Measurements from ENCODE around the gene MED13.
"Not testable (repeated sequence)": the region's sequence is repeated elsewhere in the genome, so short reads cannot be mapped to it uniquely, and the experiment has no call there.

Gene MED13

GRCh38 chr17:62024866-62025265 is 40.2 kb downstream of the MED13 start:
- DNase-seq (ENCODE audit: low read depth) = no peak
- TF ChIP-seq CTCF (IDR thresholded peaks at IDR 0.05; ENCODE audit: insufficient read depth, low read depth, low read length, missing control alignments) = no peak

GRCh38 chr17:62017912-62018311 is 47.2 kb downstream of the MED13 start:
- DNase-seq (ENCODE audit: low read depth) = peak; percentile 2
- no peak for TF ChIP-seq CTCF (IDR thresholded peaks at IDR 0.05; ENCODE audit: insufficient read depth, low read depth, low read length, missing control alignments)
- no peak overlapping the region for H3K4me3 ChIP-seq (ENCODE audit: low read length)

More at GRCh38 chr17:62024866-62025265, 40.2 kb downstream of the MED13 start:
- H3K4me3 ChIP-seq (ENCODE audit: low read length) = no peak overlapping the region

- DNase-seq (ENCODE audit: low read depth) = peak; percentile 61
- no peak overlapping the region for H3K4me3 ChIP-seq (ENCODE audit: low read length)
- no peak for TF ChIP-seq CTCF (IDR thresholded peaks at IDR 0.05; ENCODE audit: insufficient read depth, low read depth, low read length, missing control alignments)
Observed at GRCh38 chr17:62017496-62017895, 47.6 kb downstream of the MED13 start.

GRCh38 chr17:62014526-62014925 is 50.6 kb downstream of the MED13 start:
- no peak for TF ChIP-seq CTCF (IDR thresholded peaks at IDR 0.05; ENCODE audit: insufficient read depth, low read depth, low read length, missing control alignments)
- no peak for DNase-seq (ENCODE audit: low read depth)
- H3K4me3 ChIP-seq (ENCODE audit: low read length) = no peak overlapping the region

- no peak for DNase-seq (ENCODE audit: low read depth)
- no peak for TF ChIP-seq CTCF (IDR thresholded peaks at IDR 0.05; ENCODE audit: insufficient read depth, low read depth, low read length, missing control alignments)
- no peak overlapping the region for H3K4me3 ChIP-seq (ENCODE audit: low read length)
Observed at GRCh38 chr17:62009220-62009619, 55.9 kb downstream of the MED13 start.

- DNase-seq (ENCODE audit: low read depth) = no peak
- no peak for TF ChIP-seq CTCF (IDR thresholded peaks at IDR 0.05; ENCODE audit: insufficient read depth, low read depth, low read length, missing control alignments)
- H3K4me3 ChIP-seq (ENCODE audit: low read length) = no peak overlapping the region
Observed at GRCh38 chr17:62008294-62008693, 56.8 kb downstream of the MED13 start.

- H3K4me3 ChIP-seq (ENCODE audit: low read length) = no peak overlapping the region
- TF ChIP-seq CTCF (IDR thresholded peaks at IDR 0.05; ENCODE audit: insufficient read depth, low read depth, low read length, missing control alignments) = no peak
- DNase-seq (ENCODE audit: low read depth) = no peak
Observed at GRCh38 chr17:62004388-62004787, 60.7 kb downstream of the MED13 start.

GRCh38 chr17:62003141-62003540 is 61.9 kb downstream of the MED13 start:
- DNase-seq (ENCODE audit: low read depth); H3K4me3 ChIP-seq (ENCODE audit: low read length): not testable (repeated sequence)

Data from epithelial cell of esophagus (primary cell).